GM19238 (cell line): ENCODE measurements around the gene CD14.
A peak's percentile ranks its signal among the peaks of the same experiment; 100 is the strongest.
"Not testable (repeated sequence)": the region's sequence is repeated elsewhere in the genome, so short reads cannot be mapped to it uniquely, and the experiment has no call there.

Experiments used
- DNase-seq: peaks from one replicate; pipeline ENCODE4 v3.0.0; 2011; ENCODE audit warnings: low spot score; ENCODE audit not compliant: insufficient read length

CD14 gene

GRCh38 chr5:140633021-140633471 lies at the start of gene CD14:
CD14 (minus strand) TSS chr5:140633175; CDS start chr5:140633071, 104 bp downstream.
- DNase-seq = no peak

GRCh38 chr5:140678993-140679392 lies 46.0 kb upstream of the CD14 start:
- no peak for DNase-seq

GRCh38 chr5:140677947-140678346 lies 45.0 kb upstream of the CD14 start:
- peak; percentile 44 for DNase-seq

GRCh38 chr5:140674629-140675028 lies 41.7 kb upstream of the CD14 start:
- DNase-seq = no peak

- no peak for DNase-seq
Observed at GRCh38 chr5:140674211-140674610, 41.2 kb upstream of the CD14 start.

- no peak for DNase-seq
Observed at GRCh38 chr5:140673187-140673976, 40.4 kb upstream of the CD14 start, which contains the start of gene DND1. DND1 (minus strand) TSS chr5:140673576; CDS start chr5:140673542, 34 bp downstream.

- DNase-seq = no peak
Observed at GRCh38 chr5:140672455-140673186, 39.6 kb upstream of the CD14 start.

- no peak for DNase-seq
Observed at GRCh38 chr5:140671472-140672125, 38.6 kb upstream of the CD14 start.

- DNase-seq = not testable (repeated sequence)
Observed at GRCh38 chr5:140671035-140671434, 38.1 kb upstream of the CD14 start.

GRCh38 chr5:140664359-140665119 lies 31.6 kb upstream of the CD14 start, which contains the start of gene WDR55:
WDR55 (plus strand) TSS chr5:140664904; CDS start chr5:140664913, 9 bp downstream.
- peak; percentile 90 for DNase-seq

- no peak for DNase-seq
Observed at GRCh38 chr5:140664030-140664358, 31.0 kb upstream of the CD14 start.

GRCh38 chr5:140660371-140660770 lies 27.4 kb upstream of the CD14 start:
- DNase-seq = not testable (repeated sequence)

GRCh38 chr5:140658870-140659269 lies 25.9 kb upstream of the CD14 start:
- DNase-seq = no peak

GRCh38 chr5:140647042-140647419 lies 14.1 kb upstream of the CD14 start:
- no peak for DNase-seq

GRCh38 chr5:140642718-140643117 lies 9.7 kb upstream of the CD14 start:
- no peak for DNase-seq

GRCh38 chr5:140641716-140642115 lies 8.7 kb upstream of the CD14 start:
- no peak for DNase-seq

GRCh38 chr5:140639148-140639981 lies 6.4 kb upstream of the CD14 start, which contains the start of gene TMCO6:
TMCO6 (plus strand) TSS chr5:140639451; CDS start chr5:140639528, 77 bp downstream.
- DNase-seq = peak; percentile 96

- DNase-seq = not testable (repeated sequence)
Observed at GRCh38 chr5:140638898-140639147, 5.8 kb upstream of the CD14 start.

GRCh38 chr5:140637371-140638100 lies 4.6 kb upstream of the CD14 start:
- DNase-seq = no peak
